CD4-positive, alpha-beta T cell treated with Interferon gamma for 1 hour (primary cell): Measurements from ENCODE around the gene HSPB1.
"Not testable (repeated sequence)": the region's sequence is repeated elsewhere in the genome, so short reads cannot be mapped to it uniquely, and the experiment has no call there.

Experiments
- DNase-seq: peaks from one replicate; pipeline ENCODE4 v3.0.0-alpha.2; 2020

HSPB1 gene

GRCh38 chr7:76335417-76335816 lies 32.9 kb downstream of the HSPB1 start:
- DNase-seq = not testable (repeated sequence)

- no peak for DNase-seq
Measured at GRCh38 chr7:76336094-76336493, 33.6 kb downstream of the HSPB1 start.

- DNase-seq = no peak
Measured at GRCh38 chr7:76337147-76337546, 34.7 kb downstream of the HSPB1 start.

- no peak for DNase-seq
Measured at GRCh38 chr7:76338298-76339084, 36.0 kb downstream of the HSPB1 start.

GRCh38 chr7:76340617-76341131 lies 38.2 kb downstream of the HSPB1 start:
- DNase-seq = no peak

- DNase-seq = no peak
Measured at GRCh38 chr7:76342222-76342621, 39.7 kb downstream of the HSPB1 start.

GRCh38 chr7:76343294-76343930 lies 40.9 kb downstream of the HSPB1 start:
- DNase-seq = no peak

GRCh38 chr7:76343931-76344321 lies 41.5 kb downstream of the HSPB1 start:
- no peak for DNase-seq

GRCh38 chr7:76346097-76346496 lies 43.6 kb downstream of the HSPB1 start:
- no peak for DNase-seq

- DNase-seq = no peak
Measured at GRCh38 chr7:76346778-76347177, 44.3 kb downstream of the HSPB1 start.

GRCh38 chr7:76347710-76348109 lies 45.2 kb downstream of the HSPB1 start:
- no peak for DNase-seq

GRCh38 chr7:76349313-76349885 lies 46.9 kb downstream of the HSPB1 start:
- DNase-seq = no peak

GRCh38 chr7:76351372-76351771 lies 48.9 kb downstream of the HSPB1 start:
- no peak for DNase-seq

GRCh38 chr7:76352193-76352592 lies 49.7 kb downstream of the HSPB1 start:
- no peak for DNase-seq

GRCh38 chr7:76353744-76354143 lies 51.3 kb downstream of the HSPB1 start:
- DNase-seq = no peak
